HEK293T (cell line): ENCODE measurements around the gene SLC35A1.
"Not testable (repeated sequence)": the region's sequence is repeated elsewhere in the genome, so short reads cannot be mapped to it uniquely, and the experiment has no call there.

Source experiments
- CTCF ChIA-PET: fragments of 350-600 bp; formaldehyde crosslinking; extraction: SDS; loops from one replicate; lab custom pipeline; 2021; ENCODE audit warnings: antibody characterized with exemption, inconsistent platforms; lab: Yijun Ruan, JAX
- POLR2A ChIA-PET: fragments of 350-600 bp; formaldehyde crosslinking; extraction: SDS; loops from one replicate; lab custom pipeline; 2020; ENCODE audit warnings: antibody characterized with exemption, inconsistent platforms; lab: Yijun Ruan, JAX
- DNase-seq: peaks from one replicate; pipeline ENCODE4 v3.0.0; 2012; ENCODE audit warnings: mixed read lengths; ENCODE audit errors: extremely low spot score
- ARNT ChIP-seq: fragments of 450-650 bp; IDR thresholded peaks from 2 replicates; pipeline ENCODE4 v1.6.1; 2017; ENCODE audit warnings: mild to moderate bottlenecking
- BHLHE40 ChIP-seq: fragments of 450-650 bp; IDR thresholded peaks from 2 replicates; pipeline ENCODE4 v1.6.1; 2016; ENCODE audit warnings: mild to moderate bottlenecking, moderate library complexity, borderline replicate concordance
- CTBP1 ChIP-seq: fragments of 450-650 bp; IDR thresholded peaks from 2 replicates; pipeline ENCODE4 v1.6.1; 2016; ENCODE audit warnings: borderline replicate concordance
- ELF4 ChIP-seq: fragments of 450-650 bp; IDR thresholded peaks from 2 replicates; pipeline ENCODE4 v1.6.1; 2017; ENCODE audit warnings: antibody characterized with exemption
- FOXA1 ChIP-seq: fragments of 450-650 bp; IDR thresholded peaks from 2 replicates; pipeline ENCODE4 v1.6.1; 2016; ENCODE audit warnings: mild to moderate bottlenecking
- FOXK2 ChIP-seq: fragments of 450-650 bp; IDR thresholded peaks from 2 replicates; pipeline ENCODE4 v1.6.1; 2016; ENCODE audit warnings: mild to moderate bottlenecking
- FOXM1 ChIP-seq: fragments of 450-650 bp; IDR thresholded peaks from 2 replicates; pipeline ENCODE4 v1.6.1; 2017; ENCODE audit warnings: mild to moderate bottlenecking, borderline replicate concordance
- HDGF ChIP-seq: fragments of 450-650 bp; IDR thresholded peaks from 2 replicates; pipeline ENCODE4 v1.6.1; 2017; ENCODE audit warnings: antibody characterized with exemption, borderline replicate concordance
- L3MBTL2 ChIP-seq: fragments of 450-650 bp; conservative IDR thresholded peaks from 2 replicates; pipeline ENCODE4 v1.6.1; 2016; ENCODE audit warnings: mild to moderate bottlenecking
- LEF1 ChIP-seq: fragments of 450-650 bp; IDR thresholded peaks from 2 replicates; pipeline ENCODE4 v1.6.1; 2017; ENCODE audit warnings: mild to moderate bottlenecking, borderline replicate concordance
- NFRKB ChIP-seq: fragments of 450-650 bp; IDR thresholded peaks from 2 replicates; pipeline ENCODE4 v1.6.1; 2016; ENCODE audit warnings: mild to moderate bottlenecking, moderate library complexity
- SP1 ChIP-seq: fragments of 450-650 bp; IDR thresholded peaks from 2 replicates; pipeline ENCODE4 v1.6.1; 2017
- SUZ12 ChIP-seq: fragments of 450-650 bp; IDR thresholded peaks from 2 replicates; pipeline ENCODE4 v1.6.1; 2016; ENCODE audit warnings: mild to moderate bottlenecking
- TARDBP ChIP-seq: fragments of 450-650 bp; IDR thresholded peaks from 2 replicates; pipeline ENCODE4 v1.6.1; 2016
- ZNF384 ChIP-seq: fragments of 450-650 bp; IDR thresholded peaks from 2 replicates; pipeline ENCODE4 v1.6.1; 2016
- TF ChIP-seq, protein P1 (sequence below): fragments of 450-650 bp; IDR thresholded peaks from 2 replicates; pipeline ENCODE4 v1.6.1; 2016

SLC35A1 gene

DNA sequence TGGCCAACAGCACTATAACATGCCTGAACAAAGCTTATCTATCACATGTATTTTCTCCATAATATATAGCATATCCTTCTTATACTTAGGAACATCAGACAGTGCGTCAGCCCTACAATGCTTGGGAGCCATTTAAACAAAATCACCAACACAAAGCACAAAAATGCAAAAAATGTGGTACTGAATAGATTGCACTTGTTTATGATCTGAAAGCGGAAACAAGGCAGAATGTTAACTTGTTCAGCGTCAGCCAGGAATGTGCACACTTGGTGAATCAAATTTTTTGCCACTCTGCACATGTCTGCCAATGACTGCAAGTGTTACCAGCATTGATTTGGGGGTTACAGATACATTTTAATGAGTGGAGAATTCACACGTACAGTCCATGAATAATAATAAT, 14.8 kb downstream of the SLC35A1 start:
- POLR2A ChIA-PET = no interaction called here
- DNase-seq = no peak
- TF ChIP-seq HDGF = no peak
- TF ChIP-seq FOXK2 = no peak
- no peak for TF ChIP-seq L3MBTL2
- TF ChIP-seq ARNT = no peak
- no peak for TF ChIP-seq SUZ12
- CTCF ChIA-PET = no interaction called here

DNA sequence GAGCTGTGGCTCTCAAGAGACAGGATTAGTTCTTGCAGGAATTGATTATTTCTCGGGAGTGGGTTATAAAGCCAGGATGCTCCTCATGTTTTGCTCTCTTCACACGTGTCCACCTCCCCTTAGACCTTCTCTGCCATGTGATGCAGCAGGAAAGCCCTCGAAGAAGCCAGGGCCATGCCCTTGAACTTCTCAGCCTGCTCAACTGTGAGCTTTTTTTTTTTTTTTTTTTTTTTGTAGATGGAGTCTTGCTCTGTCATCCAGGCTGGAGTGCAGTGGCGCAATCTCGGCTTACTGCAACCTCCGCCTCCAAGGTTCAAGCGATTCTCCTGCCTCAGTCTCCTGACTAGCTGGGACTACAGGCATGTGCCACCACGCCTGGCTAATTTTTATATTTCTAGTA, 16.6 kb downstream of the SLC35A1 start:
- POLR2A ChIA-PET = interaction anchor here (1.1 to 1.3 kb wide), 2 partner anchors 12 to 17 kb away, joined by 3 read pairs; partner anchors contain the start of gene SLC35A1
- DNase-seq, CTCF ChIA-PET: not testable (repeated sequence)

DNA sequence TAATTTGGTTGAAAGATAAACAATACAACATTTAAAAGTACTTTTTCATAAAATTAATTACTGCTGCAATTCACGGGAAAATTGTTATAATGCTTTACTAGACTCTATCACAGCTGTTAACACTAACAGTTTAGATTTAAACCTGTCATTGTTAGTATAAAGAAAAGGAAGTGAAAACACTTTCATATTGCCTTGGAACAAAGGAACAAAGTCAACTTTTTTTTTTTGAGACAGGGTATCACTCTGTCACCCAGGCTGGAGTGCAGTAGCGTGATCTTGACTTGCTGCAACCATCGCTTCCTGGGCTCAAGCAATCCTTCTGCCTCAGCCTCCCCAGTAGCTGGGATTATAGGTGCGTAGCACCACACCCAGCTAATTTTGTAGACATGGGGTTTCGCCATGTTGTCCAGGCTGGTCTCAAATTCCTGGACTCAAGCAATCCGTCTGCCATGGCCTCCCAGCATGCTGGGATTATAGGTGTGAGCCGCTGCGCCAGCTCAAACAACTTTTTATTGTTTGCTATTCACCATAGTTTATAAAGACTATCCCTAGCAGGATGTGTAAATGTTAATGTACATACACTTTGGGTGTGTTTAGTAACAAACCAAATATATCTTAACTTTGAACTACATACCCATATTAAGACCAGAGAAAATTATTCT, 22.1 kb downstream of the SLC35A1 start:
- TF ChIP-seq FOXA1 (no peak), ELF4 (no peak)
- no peak for DNase-seq
- ChIA-PET POLR2A (no interaction called here), CTCF (interaction anchor here (0.6 to 0.7 kb wide), 2 partner anchors 22 to 94 kb away, joined by 3 to 5 read pairs; partner anchors contain the start of gene SLC35A1)

DNA sequence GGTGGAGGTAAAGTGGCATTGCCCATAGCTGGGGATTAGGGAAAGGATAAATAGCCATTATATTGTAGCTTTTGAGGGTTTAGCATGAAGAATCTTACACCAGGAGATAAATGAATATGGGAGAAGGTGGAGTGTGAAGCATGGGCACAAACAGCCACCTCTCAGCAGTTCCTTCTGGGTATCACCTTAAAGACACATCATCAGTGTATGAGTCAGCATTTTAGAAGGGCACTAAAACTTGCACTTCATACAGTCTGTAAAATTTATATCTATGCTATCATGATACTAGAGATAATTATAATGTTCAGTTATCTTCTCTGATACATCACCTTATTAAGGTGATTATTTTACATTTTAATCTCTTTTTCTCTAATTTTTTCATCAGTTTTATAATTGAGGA, 25.3 kb downstream of the SLC35A1 start:
- ChIA-PET CTCF (no interaction called here), POLR2A (no interaction called here)
- DNase-seq = no peak
- TF ChIP-seq HDGF = no peak
- no peak for TF ChIP-seq FOXK2
- TF ChIP-seq ZNF384 = no peak
- TF ChIP-seq L3MBTL2 = no peak

DNA sequence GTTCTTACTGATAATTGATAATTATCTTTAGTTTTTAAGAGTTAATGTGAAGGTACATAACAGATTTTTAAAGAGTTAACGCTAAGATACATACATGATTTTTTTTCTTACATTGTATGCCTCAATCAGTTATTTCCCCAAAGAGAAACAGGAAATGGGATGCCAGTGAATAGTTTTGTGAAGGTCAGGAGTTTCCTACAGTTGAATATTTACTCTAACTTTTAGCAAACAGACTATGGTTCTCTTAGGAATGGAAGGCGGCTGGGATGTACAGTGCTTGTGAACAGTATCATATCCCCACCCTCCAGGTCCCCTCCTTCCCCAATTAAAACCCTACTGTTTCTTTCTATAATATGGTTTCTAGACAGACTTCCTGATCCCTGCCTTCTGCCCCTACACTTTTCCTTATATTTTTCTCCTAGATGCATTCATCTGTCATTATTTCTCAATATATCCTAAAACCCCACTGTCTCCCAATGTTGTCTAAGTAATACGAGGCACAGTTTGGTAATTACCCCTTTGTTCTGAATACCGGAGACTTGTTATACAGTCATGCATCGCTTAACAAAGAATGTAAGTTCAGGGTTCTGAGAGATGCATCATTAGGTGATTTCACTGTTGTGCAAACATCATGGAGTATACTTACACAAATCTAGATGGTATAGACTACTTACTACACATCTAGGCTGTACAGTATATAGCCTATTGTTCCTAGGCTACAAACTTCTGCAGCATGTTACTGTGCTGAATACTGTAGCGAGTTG, 29.2 kb downstream of the SLC35A1 start:
- TF ChIP-seq CTBP1 (no peak), LEF1 (no peak), BHLHE40 (no peak), TARDBP (no peak), FOXM1 (no peak), ELF4 (no peak), NFRKB (no peak), L3MBTL2 (no peak), HDGF (no peak)
- TF ChIP-seq, protein P1, sequence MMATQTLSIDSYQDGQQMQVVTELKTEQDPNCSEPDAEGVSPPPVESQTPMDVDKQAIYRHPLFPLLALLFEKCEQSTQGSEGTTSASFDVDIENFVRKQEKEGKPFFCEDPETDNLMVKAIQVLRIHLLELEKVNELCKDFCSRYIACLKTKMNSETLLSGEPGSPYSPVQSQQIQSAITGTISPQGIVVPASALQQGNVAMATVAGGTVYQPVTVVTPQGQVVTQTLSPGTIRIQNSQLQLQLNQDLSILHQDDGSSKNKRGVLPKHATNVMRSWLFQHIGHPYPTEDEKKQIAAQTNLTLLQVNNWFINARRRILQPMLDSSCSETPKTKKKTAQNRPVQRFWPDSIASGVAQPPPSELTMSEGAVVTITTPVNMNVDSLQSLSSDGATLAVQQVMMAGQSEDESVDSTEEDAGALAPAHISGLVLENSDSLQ = no peak
- DNase-seq = no peak
- ChIA-PET CTCF (no interaction called here), POLR2A (no interaction called here)

DNA sequence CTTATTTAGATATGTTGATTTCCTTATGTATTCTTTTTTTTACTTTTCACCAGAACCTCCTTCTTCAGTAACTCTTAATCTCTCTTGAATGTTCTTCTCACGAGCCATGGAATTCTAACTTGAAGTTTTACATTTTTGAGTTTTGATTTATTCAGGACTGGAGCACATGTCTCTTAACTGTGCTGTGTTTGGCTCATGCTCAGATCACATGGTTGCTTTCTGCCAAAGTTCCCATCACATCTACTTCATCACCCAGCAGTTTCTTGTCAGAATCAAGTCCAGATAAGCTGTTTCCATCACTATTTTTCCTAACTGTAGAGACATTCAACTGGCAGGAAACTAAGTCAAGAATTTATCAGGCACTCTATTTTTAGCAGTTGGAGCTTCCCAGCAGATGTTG, 31.7 kb downstream of the SLC35A1 start:
- TF ChIP-seq ZNF384 = no peak
- no peak for DNase-seq
- ChIA-PET POLR2A (no interaction called here), CTCF (no interaction called here)

DNA sequence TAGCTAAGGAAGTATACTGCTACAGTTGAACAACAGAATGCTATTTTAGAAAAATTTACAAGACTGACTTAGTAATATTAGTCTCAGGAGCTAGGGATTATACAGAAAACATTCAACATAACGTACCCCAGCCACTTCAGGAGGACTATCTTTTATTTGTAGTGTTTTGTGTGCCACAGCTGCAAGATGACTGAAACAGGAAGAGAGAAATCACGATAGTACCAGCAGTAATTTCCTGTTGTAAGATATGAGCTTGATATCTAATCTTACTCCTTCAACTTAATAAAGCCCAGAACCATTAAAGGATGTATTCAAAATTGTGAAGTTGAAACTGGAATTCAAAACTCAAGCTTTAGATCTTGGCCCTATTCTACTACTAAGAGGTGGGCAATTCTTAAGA, 42.1 kb downstream of the SLC35A1 start:
- DNase-seq = no peak
- ChIA-PET CTCF (no interaction called here), POLR2A (no interaction called here)

DNA sequence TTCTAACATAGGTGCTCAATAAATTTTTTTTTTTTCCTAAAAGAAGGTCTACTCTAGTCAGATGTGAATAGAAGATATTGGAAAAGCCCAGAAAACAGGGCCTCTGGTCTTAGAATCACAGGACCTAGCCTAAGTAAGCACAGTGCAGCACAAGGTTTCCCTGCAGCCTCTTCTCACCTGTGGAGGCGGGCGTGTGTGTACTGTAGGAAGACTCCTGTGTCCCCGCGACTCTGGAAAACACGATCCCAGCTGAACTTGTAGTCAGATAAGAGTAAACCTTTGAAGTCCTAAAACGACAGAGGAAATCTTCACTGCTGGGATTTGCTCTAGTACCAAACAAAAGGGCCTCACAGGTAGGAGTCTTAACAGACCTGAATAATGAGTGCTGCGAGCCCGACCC, 45.7 kb downstream of the SLC35A1 start:
- POLR2A ChIA-PET = no interaction called here

More for the DNA sequence above, 42.1 kb downstream of the SLC35A1 start:
- TF ChIP-seq ARNT = no peak
- no peak for TF ChIP-seq SUZ12

DNA sequence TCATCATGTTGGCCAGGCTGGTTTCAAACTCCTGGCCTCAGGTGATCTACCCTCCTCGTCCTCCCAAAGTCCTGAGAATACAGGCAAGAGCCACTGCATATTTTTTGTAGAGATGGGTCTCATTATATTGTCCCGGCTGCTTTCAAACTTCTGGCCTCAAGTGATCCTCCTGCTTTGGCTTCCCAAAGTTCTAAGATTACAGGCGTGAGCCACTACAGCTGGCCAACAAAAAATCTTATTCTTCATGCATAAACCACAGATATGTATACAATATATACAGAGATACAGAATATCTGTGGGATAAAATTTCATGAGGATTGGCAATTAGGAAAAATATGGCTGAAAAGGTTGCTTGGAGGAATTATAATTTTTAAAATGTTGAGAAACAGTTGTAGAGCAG, 49.9 kb downstream of the SLC35A1 start:
- DNase-seq = no peak
- ChIA-PET CTCF (no interaction called here), POLR2A (no interaction called here)
- TF ChIP-seq CTBP1 = no peak
- no peak for TF ChIP-seq NFRKB
- no peak for TF ChIP-seq ELF4

More for the DNA sequence above, 45.7 kb downstream of the SLC35A1 start:
- CTCF ChIA-PET = no interaction called here
- no peak for TF ChIP-seq CTBP1
- no peak for TF ChIP-seq HDGF
- TF ChIP-seq ARNT = no peak
- no peak for TF ChIP-seq SP1
- TF ChIP-seq ELF4 = no peak
- TF ChIP-seq NFRKB = no peak
- no peak for TF ChIP-seq FOXK2
- no peak for TF ChIP-seq SUZ12
- no peak for DNase-seq

DNA sequence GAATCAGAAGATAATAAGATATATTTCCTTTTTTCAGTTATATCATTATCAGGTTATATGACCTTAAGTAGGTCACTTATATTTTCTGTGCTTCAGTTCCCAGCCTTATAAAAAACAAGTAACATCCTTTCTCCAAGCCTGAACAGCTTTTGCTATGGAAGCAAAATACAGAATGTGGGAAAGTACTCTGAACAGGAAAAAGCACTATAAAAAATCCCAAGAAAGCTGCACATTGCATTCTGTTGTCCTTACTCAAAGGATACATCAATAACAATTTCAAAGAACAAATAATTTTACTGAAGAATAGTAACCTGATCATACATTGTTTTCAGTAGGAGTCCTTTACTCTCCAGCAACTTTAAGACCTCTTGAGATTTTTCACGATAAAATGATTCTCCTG, 56.4 kb downstream of the SLC35A1 start:
- ChIA-PET POLR2A (no interaction called here), CTCF (no interaction called here)
- no peak for DNase-seq
- TF ChIP-seq SUZ12 (no peak), CTBP1 (no peak), TARDBP (no peak), LEF1 (no peak), L3MBTL2 (no peak), HDGF (no peak), ARNT (no peak), FOXA1 (no peak), ZNF384 (no peak), FOXK2 (no peak), BHLHE40 (no peak), SP1 (no peak), NFRKB (no peak), ELF4 (no peak), FOXM1 (no peak)
- TF ChIP-seq, protein P1 = no peak
